H1 (cell line): ENCODE measurements around the gene MRM2. TPM values are rescaled to one million over a fixed set of nuclear protein-coding genes. Genes with fewer than 3 reads are reported as not detected.

Experiments
- CHD7 ChIP-seq: fragments of 300-600 bp; sonication (generic); IDR thresholded peaks from 2 replicates; pipeline ENCODE4 v1.7.1; 2012; ENCODE audit warnings: low read length, moderate library complexity, mild to moderate bottlenecking, inconsistent platforms; ENCODE audit not compliant: insufficient replicate concordance
- EGR1 ChIP-seq: IDR thresholded peaks from 2 replicates; pipeline ENCODE4 v1.6.1; 2011; ENCODE audit warnings: low read depth, low read length, borderline replicate concordance
- JUN ChIP-seq: IDR thresholded peaks from 2 replicates; pipeline ENCODE4 v1.6.1; 2011; ENCODE audit warnings: low read depth, mild to moderate bottlenecking, improper control_type of control experiment, low read length
- KDM4A ChIP-seq: IDR thresholded peaks from one replicate; pipeline ENCODE4 v1.7.1; 2012; ENCODE audit warnings: low read depth, mild to moderate bottlenecking, moderate library complexity, low read length, inconsistent platforms; ENCODE audit not compliant: severe bottlenecking
- PHF8 ChIP-seq: fragments of 200-600 bp; sonication (generic); conservative IDR thresholded peaks from 2 replicates; pipeline ENCODE4 v1.7.1; 2012; ENCODE audit warnings: low read depth, mild to moderate bottlenecking, inconsistent platforms, low read length, moderate library complexity
- POLR2A ChIP-seq, 2 experiments: IDR thresholded peaks; 1 replicate in 1 of 2; 2 replicates in 1 of 2; pipeline ENCODE4 v1.6.1; 2011; ENCODE audit warnings: low read depth in 2 of 2, low read length in 2 of 2, mild to moderate bottlenecking in 2 of 2; ENCODE audit errors: control extremely low read depth in 1 of 2
- POLR2AphosphoS5 ChIP-seq: IDR thresholded peaks from 2 replicates; pipeline ENCODE4 v1.6.1; 2011; ENCODE audit warnings: low read depth, low read length
- RAD21 ChIP-seq, 2 experiments: IDR thresholded peaks in 1 of 2; conservative IDR thresholded peaks in 1 of 2; 2 replicates each; pipeline ENCODE4 v1.6.1; 2011; ENCODE audit warnings: low read depth in 2 of 2, low read length in 2 of 2, improper control_type of control experiment in 1 of 2, inconsistent platforms in 1 of 2, mild to moderate bottlenecking in 1 of 2, moderate library complexity in 1 of 2
- TCF12 ChIP-seq: IDR thresholded peaks from 2 replicates; pipeline ENCODE4 v1.6.1; 2011; ENCODE audit warnings: low read depth, mild to moderate bottlenecking, low read length
- YY1 ChIP-seq: IDR thresholded peaks from 2 replicates; pipeline ENCODE4 v1.6.1; 2011; ENCODE audit warnings: low read depth, mild to moderate bottlenecking, low read length
- ZNF274 ChIP-seq: IDR thresholded peaks from 2 replicates; pipeline ENCODE4 v1.7.0; 2012; ENCODE audit warnings: low read length, borderline replicate concordance; ENCODE audit errors: extremely low read depth
- polyA plus RNA-seq, 7 experiments: library from polyadenylated mRNA; depleted of rRNA in 3 of 7; stranded (reverse) in 5 of 7; unstranded in 2 of 7; fragments of >200 nt in 5 of 7; fragments of 200-250 nt in 2 of 7; gene quantifications; 1 replicate in 5 of 7; 2 replicates in 1 of 7; 4 replicates in 1 of 7; pipeline versions ENCODE4 v1.2.1 to v1.2.3, GENCODE V29; 2011 to 2013; ENCODE audit warnings: missing spikeins in 2 of 7, mixed read lengths in 2 of 7
- total RNA-seq: library from RNA; stranded (reverse); fragmentation: NEBNext Ultra II Directional; extraction: Animal tissue kit (Norgen Biotek cat#: 25700); gene quantifications from 2 replicates; pipeline ENCODE4 v1.2.1, GENCODE V29; 2021

MRM2 gene
- total and polyA plus RNA-seq, 2 of the 8 experiments (the other 6 are each of a cell fraction or from before 2014, with no cell fraction given), result 17.2 to 38.6 TPM

- TF ChIP-seq CHD7 (no peak), JUN (no peak), ZNF274 (no peak), POLR2AphosphoS5 (no peak), RAD21 (IDR thresholded peaks at IDR 0.05 in 1 of 2, conservative IDR thresholded peaks at IDR 0.05 in 1 of 2; ENCODE audit: low read depth in 2 of 2, low read length in 2 of 2) (no peak), TCF12 (no peak), KDM4A (no peak), POLR2A (IDR thresholded peaks at IDR 0.05; ENCODE audit: control extremely low read depth in 1 of 2, low read depth in 2 of 2, low read length in 2 of 2) (no peak), YY1 (no peak), EGR1 (no peak), PHF8 (no peak)
Measured at GRCh38 chr7:2281541-2281940, 39.5 kb upstream of the MRM2 start (continued).
